Midbrain (tissue), 1 donor: ENCODE data around the gene DYRK1A.
"Not testable (repeated sequence)": the region's sequence is repeated elsewhere in the genome, so short reads cannot be mapped to it uniquely, and the experiment has no call there.

Experiments used
- DNase-seq: peaks from one replicate; lab custom pipeline; 2025; lab: John Stamatoyannopoulos, UW

DYRK1A gene

DNA sequence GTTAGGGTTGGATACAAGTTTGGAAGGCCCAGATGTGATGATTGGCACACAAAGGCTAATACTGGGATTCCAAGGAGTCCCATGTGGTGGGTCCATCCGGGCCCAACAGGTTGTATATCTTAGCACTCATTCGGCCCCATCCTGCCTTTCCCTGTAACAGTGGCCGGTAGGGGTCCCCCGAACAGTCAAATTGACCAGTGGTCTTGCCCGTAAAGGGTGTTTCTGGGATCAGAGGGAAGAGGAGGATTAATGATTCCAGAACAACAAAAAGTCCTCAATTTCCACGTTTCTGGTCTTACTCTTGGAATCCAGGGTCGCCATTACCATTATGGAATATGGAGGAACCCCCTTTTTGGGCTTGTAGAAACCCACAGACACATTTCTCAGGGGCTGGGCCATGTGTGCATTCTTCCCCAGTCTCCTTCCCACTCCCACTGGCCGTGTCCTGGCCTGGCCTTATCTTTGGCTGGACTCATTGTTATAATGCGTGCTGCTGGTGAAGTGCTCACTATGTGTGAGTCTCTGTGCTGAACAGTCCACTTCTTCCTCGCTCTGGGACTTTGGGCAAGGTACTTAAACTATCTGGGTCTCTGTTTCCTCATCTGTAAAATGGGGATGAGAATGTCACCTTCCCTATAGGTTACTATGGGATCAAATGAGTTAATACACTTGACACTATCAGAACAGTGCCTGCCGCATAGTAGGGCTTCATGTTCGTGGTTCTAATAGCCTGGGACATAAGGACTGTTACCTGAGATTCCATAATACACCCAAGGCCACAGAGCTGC, 161.8 kb downstream of the DYRK1A start:
- DNase-seq: no peak

DNA sequence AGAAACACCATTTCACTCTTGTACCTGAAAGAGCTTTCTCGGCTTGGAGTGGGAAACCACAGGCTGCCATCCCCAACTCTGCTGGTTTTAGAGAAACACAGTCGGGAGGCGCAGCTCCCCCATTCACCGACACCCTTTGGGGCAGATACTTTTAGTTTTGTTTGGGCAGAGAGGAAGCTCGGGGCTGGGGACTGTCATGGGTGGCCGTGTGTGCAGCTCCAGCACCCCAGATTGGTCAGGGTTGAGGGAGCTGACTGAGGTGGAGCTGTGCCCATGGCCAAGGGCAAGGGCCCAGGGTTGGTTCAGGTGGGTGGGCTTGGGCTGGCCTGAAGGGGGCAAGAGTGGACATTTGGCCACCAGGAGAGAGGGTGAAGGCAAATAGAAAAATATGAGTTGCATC, 163.1 kb downstream of the DYRK1A start:
- no peak for DNase-seq

DNA sequence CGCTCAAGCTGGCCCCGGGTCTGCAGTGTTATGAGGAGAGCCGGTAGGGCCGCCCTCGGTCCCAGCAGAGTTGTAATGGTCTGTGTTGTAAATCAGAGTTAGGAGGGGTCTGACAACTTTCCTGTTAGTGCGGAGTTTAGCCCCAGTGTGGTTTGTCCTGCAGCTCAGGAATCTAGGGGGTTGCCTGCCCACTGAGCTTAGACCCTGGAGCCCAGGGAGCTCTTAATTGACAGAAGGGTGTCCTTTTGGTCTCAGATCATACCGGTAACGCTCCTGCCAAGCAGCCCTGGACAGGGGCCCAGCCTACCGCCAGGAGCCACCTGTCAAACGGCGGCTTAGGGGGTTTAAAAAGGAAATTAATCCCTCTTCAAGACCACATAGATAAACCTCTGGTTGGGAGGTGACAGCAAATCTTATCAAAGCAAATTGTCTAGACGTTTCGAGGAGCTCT, 164.4 kb downstream of the DYRK1A start:
- no peak for DNase-seq

DNA sequence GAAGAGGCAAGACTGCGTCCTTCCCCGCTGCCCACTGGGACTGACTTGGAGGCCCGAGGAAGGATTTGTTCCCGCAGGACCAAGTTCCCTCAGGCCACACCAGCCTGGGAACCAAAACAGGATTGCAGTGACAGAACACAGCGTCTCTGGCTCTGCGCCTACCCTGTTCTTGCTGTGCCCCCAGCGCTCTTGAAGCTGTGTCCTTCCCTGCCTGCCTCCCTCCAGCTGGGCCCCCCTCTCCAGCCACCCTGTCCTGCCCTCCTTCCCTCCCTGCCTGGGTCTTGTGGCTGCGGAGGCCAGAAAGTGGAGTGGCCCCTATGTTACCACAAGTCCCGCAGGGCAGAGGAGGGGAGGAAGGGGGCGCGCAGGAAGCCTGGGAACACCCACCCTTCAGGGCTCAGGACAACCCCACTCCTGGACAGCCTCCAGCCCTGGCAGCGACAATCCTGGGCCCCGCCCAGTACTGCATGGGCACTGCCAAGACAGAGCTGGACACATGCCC, 164.9 kb downstream of the DYRK1A start:
- peak; percentile 44 for DNase-seq

DNA sequence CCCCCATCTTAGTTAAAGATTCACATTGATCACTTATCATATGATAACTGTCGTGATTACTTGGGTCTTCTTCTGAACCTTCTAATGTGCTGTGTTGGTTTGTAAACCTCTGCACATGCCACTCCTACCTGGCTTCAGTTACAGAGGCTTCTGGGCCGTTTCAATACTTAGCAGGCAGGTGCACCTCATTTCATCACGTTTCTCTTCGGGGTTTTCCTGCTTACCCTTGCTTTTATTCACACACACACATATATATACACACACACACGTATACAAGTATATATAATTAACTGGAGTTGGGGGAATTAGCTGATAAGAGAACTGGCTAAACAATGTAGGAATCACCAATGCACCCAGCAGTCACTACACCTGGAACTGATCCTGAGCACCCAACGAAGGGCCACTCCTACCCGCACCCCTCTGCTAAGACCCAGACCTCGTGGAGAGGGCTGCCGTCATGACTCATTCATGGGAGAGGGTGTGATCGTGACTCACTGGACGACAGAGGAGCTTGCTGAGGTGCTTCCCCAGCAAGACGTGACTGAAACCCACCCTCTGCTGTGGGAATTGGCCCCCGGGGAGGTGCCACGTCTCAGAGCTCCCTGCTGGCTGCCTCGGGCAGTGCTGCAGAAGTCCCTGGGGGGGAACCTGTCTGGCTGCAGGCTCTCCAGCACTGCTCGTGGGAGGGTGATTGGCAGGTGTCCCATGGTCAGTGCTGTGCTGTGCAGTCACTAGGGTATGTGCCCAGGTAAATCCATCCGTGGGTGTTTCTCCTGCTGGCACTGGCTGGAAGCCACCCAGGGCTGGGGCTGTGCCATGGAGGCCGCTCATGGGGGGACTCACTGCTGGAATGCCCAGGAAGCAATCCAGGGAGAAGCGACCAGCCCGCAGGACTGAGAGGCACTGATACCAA, 166.6 kb downstream of the DYRK1A start:
- no peak for DNase-seq

DNA sequence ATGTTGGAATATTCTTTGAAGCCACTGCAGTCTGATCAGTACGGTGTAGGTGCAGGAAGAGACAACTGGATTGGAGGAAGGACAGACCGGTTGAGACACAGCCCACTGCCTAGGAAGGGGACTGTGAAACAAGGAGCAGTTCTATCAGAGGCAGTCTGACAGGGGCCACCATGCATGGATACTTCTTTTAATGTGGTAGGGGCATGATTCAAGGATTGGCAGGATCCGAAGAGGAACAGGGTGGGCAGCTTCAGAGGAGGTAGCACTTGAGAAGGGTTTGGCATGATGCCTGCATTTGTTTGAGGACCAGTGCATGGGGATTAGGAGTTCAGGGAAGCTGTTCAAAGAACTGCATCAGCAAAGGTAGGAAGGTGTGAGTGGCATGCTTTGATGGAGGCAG, 167.9 kb downstream of the DYRK1A start:
- no peak for DNase-seq

DNA sequence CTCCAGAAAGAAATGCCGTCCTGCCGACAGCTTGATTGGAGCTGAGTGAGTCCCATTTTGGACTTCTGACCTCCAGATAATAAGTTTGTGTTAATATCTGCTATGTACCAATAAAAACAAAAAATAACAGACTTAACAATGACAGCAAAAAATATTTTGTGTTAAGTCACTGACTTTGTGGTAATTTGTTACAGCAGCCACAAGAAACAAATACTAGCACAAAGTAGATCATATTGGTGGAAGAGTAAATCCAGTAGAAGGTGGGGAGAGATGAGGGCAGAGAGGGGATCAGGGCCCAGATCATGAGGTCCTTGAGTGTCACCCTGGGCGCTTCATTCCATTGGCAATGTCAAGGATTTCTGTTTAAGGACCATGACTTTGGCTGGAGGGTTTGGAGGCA, 168.6 kb downstream of the DYRK1A start:
- DNase-seq: no peak

DNA sequence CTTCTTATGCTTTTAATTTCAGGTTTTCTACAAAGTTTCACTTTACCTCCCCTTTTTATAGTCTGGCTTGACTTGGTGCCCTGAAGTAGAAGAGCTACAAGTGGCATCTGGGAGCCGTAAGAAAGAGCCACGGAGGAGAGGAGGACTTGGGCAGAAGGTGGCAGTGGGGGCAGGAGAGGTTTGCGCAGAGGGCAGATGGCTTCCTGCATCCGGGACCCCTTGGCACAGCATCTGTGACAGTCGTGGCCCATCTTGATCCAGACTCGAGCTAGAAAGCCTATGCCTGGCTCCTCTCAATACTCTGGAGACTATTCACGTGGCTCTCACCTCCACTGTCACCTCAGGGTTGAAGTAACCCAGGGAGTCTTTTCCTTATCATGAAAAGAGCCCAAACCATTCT, 169.1 kb downstream of the DYRK1A start:
- no peak for DNase-seq

DNA sequence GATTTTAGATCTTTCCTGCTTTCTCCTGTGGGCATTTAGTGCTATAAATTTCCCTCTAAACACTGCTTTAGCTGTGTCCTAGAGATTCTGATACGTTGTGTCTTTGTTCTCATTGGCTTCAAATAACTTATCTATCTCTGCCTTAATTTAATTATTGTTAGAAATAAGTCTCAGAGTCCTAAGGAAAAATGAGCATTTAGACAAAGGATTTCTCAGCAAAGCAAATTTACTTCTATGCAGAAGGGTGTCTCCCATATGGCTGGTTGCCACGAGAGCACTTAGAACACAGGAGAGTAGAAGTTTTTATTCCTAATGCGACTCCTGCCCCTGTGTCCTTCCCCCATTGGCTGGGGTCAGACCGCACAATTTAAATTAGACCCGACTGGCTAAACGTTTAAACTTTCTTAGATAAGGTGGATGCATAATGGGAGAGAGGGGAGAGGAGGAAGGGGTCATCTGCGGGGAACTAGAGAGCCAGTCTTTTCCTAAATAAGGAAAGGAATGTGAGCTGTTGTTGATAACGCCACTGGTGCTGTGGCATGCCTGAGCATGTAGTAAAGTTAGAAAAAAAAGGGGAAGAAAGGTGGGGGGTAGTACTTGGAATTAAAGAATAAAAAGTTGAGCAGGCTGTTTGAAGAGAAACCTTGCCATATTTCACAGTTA, 170.2 kb downstream of the DYRK1A start:
- no peak for DNase-seq

DNA sequence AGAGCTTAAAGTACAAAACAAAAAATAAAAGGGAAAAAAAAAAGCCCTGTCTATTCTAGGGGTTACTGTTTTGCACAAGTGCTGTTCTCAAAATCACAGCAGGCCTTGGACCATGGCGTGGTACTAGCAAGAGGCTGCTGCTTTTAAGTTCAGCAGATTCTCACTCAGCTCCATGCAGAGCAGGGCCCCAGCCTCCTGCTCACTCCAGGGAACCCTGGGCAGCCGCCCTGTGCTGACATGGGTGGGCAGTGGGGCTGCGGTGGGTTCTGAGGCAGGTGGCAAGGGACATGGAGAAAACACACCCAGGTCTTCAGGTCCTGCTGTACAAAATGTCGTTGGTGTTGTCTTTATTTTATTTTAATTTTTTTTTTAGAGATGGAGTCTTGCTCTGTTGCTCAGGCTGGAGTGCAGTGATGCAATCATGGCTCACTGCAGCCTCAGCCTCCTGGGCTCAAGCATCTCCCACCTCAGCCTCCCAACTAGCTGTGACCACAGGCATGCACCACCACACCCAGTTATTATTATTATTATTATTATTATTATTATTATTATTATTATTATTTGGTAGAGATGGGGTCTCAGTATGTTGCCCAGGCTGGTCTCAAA, 170.9 kb downstream of the DYRK1A start:
- DNase-seq: no peak

DNA sequence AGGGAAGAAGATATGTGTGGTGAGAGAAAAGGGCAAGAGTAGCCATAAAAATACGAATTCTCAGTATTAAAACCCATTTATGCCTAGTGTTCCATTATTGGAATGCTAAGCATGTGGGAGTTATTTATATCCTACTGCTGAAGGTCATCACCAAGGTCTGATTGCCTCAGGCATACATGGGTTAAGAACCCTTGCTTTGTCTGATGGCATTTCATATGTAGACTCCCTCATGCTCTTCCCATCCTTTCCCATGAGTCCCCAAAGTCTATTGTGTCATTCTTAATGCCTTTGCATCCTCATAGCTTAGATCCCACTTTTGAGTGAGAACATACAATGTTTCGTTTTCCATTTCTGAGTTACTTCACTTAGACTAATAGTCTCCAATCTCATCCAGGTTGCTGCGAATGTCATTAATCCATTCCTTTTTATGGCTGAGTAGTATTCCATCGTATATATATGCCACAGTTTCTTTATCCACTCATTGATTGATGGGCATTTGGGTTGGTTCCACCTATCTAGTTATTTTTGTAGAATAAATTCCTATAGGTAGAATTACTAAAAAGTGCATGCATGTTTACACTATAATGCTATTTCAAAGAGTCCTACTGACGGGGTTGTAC, 172.5 kb downstream of the DYRK1A start:
- DNase-seq: no peak

DNA sequence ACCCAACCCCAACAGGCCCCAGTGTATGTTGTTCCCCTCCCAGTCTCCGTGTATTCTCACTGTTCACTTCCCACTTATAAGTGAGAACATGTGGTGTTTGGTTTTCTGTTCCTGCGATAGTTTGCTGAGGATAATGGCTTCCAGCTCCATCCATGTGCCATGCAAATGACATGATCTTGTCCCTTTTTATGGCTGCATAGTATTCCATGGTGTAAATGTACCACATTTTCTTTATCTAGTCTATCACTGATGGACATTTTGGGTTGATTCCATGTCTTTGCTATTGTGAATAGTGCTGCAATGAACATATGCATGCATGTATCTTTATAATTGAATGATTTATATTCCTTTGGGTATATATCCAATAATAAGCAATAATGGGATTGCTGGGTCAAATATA, 174.6 kb downstream of the DYRK1A start:
- DNase-seq: not testable (repeated sequence)

DNA sequence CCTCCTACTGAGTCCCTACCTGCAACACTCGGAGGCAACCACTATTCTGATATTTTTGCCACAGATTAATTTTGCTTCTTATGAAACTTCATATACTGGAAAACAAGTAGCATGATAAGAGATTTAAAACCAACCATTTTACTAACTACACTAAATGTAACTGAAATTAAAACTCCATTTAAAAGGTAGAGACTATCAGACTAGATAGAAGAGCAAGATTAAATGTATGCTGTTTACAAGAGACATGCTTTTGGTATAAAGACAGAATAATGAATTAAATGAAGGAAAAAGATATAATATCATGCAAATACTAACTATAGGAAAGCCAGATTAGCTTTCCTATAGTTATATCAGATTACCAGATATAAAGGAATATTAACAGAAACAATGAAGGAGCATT, 175.9 kb downstream of the DYRK1A start:
- no peak for DNase-seq

DNA sequence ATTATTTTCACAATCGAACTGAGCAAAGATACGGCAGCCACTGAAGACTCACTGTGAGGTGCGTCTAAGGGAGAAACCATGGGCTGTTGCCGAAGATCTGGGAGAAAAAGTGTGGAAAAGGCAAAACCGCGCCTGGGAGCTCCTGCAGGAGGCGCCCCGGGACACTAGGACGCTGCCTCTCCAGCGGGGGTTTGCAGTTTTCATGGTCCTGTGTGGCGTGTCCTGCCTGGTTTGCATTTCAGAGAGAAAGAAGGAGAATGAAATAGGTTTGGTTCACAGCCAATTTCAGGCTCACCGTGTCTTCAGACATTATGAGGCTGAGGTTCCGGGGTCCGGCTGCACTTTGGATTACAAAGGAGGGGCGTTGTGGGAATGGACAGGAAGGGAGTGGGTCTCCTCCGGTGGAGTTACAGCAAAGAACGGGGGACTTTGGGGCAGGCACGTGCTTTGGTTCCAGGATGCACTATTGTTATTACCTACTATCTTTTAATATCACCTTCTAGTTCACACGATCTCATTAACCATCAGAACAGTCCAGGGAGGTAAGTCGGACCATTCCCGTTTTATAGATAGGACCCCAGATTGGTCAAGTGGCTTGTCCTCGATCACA, 179.8 kb downstream of the DYRK1A start:
- DNase-seq: no peak

DNA sequence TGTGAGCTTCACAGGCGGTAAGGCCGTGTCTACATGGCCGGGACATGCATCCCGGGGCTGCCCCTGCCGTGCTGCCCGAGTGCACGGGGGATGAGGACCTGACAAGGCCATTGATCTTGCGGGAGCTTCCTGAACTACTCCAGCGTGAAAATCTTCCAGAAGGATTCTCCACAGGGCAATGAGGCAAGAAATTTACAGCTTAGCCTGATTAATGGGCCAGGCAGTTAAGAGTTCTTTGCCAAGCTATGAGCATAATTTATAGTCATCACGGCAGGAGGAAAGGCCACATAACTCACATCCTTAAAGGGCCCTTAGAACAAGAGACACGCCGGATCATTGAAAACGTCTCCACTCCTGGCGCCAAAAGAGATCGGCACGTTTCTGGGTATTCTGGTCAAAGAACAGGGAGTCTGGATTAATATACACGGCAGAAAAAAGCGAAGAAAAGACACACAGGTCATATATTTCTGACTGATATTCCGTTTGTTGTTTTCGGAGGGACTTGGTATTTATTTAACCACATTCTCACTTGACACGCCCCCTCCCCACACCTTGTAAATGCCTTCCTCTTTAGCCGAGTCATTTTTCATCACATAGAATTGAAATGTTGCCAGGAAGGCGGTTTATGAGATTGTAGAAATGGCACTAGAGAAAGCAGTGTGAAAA, 180.5 kb downstream of the DYRK1A start:
- no peak for DNase-seq

DNA sequence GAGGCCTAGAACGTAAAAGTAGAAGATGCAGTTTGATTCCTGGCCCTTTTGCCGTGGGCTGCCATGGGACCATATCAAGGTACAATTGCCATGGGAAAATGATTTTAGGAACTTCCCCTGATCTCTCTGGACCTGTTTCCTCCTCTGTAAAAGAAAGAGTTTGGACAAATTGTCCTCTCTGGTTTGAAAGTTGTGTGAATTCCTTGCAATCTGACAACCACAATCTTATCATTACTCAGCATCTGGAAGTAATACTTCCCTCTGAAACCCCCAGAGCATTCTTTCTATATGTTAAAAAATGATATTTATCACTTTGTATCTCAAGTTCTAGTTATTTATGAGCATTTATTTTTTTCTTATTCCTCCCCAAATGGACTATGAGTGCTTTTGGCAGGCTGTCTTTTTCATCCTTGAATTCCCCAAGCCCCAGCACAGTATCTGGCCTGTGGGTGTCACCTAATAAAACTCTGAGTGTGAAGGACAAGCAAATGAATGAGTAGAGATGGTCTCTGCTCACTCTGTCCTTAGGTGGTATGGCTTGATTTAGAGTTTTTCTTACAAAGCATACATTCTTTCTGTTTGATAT, 181.1 kb downstream of the DYRK1A start:
- DNase-seq: no peak

DNA sequence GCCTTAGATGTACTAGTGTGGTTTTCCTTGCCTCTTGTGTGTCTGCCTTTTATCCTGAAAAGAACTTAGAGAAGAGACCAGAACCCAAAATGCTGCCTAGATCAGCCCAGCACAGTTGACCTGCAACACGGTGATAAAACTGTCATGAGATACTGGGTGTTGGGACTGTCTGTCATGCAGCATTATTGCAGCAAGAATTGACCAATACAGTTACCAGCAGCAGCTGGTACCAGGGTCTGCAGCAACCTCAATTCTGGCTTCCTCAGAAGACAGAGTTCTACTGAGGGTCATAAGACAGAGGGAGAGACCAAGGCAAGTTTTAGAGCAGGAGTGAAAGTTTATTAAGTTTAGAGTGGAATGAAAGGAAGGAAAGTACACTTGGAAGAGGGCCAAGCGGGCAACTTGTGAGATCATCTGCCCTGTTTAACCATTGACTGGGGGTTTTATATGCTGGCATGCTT, 182.0 kb downstream of the DYRK1A start:
- no peak for DNase-seq

DNA sequence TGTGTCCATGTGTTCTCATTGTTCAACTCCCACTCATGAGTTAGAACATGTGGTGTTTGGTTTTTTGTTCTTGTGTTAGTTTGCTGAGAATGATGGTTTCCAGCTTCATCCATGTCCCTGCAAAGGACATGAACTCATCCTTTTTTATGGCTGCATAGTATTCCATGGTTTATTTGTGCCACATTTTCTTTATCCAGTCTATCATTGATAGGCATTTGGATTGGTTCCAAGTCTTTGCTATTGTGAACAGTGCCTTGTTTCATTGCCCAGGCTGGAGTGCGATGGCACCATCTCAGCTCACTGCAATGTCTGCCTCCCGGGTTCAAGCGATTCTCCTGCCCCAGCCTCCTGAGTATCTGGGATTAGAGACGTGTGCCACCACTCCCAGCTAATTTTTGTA, 183.2 kb downstream of the DYRK1A start:
- DNase-seq: not testable (repeated sequence)

DNA sequence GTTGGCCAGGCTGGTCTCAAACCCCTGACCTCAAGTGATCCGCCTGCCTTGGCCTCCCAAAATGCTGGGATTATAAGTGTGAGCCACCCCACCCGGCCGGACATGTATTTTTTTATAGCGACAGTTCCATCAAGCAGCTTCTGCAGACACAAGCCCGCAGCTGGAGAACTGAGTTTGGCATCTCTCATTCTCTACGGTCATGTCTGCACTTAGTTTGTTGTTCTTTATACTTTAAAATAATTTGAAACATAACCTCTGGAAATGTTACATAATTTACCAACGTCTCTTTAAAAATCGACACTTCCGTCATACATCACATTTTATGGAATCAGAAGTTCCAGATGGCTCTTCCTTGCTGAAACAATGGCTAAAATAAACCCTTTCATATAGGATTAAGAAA, 183.6 kb downstream of the DYRK1A start:
- no peak for DNase-seq
